Endothelial cell of umbilical vein (primary cell): ENCODE data around the gene NR2C2. TPM values are rescaled to one million over a fixed set of nuclear protein-coding genes. Genes with fewer than 3 reads are reported as not detected.

Source experiments
- BruUV-seq: library from RNA; stranded (reverse); fragments of 400-500 nt; replicated peaks from 2 replicates; lab custom pipeline; 2021; lab: Mats Ljungman, UMichigan
- CTCF ChIA-PET: fragments of 300-600, 350-600 bp; sonication (Branson Sonifier 250); formaldehyde crosslinking; loops from one replicate; lab custom pipeline; 2021; ENCODE audit warnings: antibody characterized with exemption, inconsistent platforms; lab: Charles Lee
- POLR2A ChIA-PET: fragments of 300-600, 350-600 bp; sonication (Branson Sonifier 250); formaldehyde crosslinking; loops from one replicate; lab custom pipeline; 2021; ENCODE audit warnings: antibody characterized with exemption, inconsistent platforms; lab: Charles Lee
- DNase-seq: peaks from one replicate; pipeline ENCODE4 v3.0.0-alpha.2; 2011; ENCODE audit warnings: low read depth, low spot score
- FAIRE-seq: peaks from 2 replicates; lab custom pipeline; 2011; peaks lifted over from hg19 to GRCh38; lab: Jason Lieb, UNC
- H2AFZ ChIP-seq: 2 replicates; pipeline ENCODE4 v1.6.0; 2012; ENCODE audit warnings: low read depth, low read length, control low read depth, inconsistent platforms
- H3K27ac ChIP-seq: 2 replicates; pipeline ENCODE4 v1.5.1; 2011; ENCODE audit warnings: low read depth, mild to moderate bottlenecking, control low read depth, low read length, moderate library complexity; ENCODE audit not compliant: insufficient read depth
- H3K27me3 ChIP-seq, 2 experiments: 2 replicates each; pipeline versions ENCODE4 v1.6.0 to v1.6.1; 2011; ENCODE audit warnings: low read length in 2 of 2, mixed read lengths in 1 of 2; ENCODE audit not compliant: control insufficient read depth in 2 of 2, insufficient read depth in 2 of 2
- H3K36me3 ChIP-seq, 2 experiments: 2 replicates in 1 of 2; 3 replicates in 1 of 2; pipeline ENCODE4 v1.5.1; 2011; ENCODE audit warnings: low read length in 2 of 2, mild to moderate bottlenecking in 1 of 2, moderate library complexity in 1 of 2; ENCODE audit not compliant: control insufficient read depth in 2 of 2, insufficient read depth in 2 of 2; ENCODE audit errors: extremely low read depth in 1 of 2
- H3K4me1 ChIP-seq: 3 replicates; pipeline ENCODE4 v1.5.1; 2011; ENCODE audit warnings: mild to moderate bottlenecking, low read length; ENCODE audit not compliant: control insufficient read depth, insufficient read depth; ENCODE audit errors: extremely low read depth
- H3K4me2 ChIP-seq: 2 replicates; pipeline ENCODE4 v1.6.1; 2011; ENCODE audit warnings: low read length, control low read depth, mixed read lengths; ENCODE audit not compliant: insufficient read depth
- H3K4me3 ChIP-seq, 3 experiments: fragments of 200-600 bp in 1 of 3; sonication (generic), shearing (Covaris generic) in 1 of 3; replicated peaks in 1 of 3; 2 replicates each; pipeline ENCODE4 v1.5.1; 2011 to 2016; ENCODE audit warnings: control low read depth in 3 of 3, low read length in 3 of 3, mild to moderate bottlenecking in 2 of 3, inconsistent platforms in 1 of 3, low read depth in 1 of 3, moderate library complexity in 1 of 3; ENCODE audit not compliant: insufficient read depth in 1 of 3
- H3K79me2 ChIP-seq: 2 replicates; pipeline ENCODE4 v1.6.0; 2012; ENCODE audit warnings: low read length, inconsistent platforms; ENCODE audit not compliant: control insufficient read depth, insufficient read depth
- H3K9ac ChIP-seq: replicated peaks from 2 replicates; pipeline ENCODE3; 2011; ENCODE audit warnings: low read length, control low read depth; ENCODE audit not compliant: insufficient read depth; ENCODE audit errors: extremely low read depth
- H3K9me1 ChIP-seq: replicated peaks from 3 replicates; pipeline ENCODE4 v1.6.0; 2011; ENCODE audit warnings: mild to moderate bottlenecking, low read length; ENCODE audit not compliant: control insufficient read depth, insufficient read depth; ENCODE audit errors: extremely low read depth
- H3K9me3 ChIP-seq: replicated peaks from 2 replicates; pipeline ENCODE4 v1.5.1; 2012; ENCODE audit warnings: low read length, inconsistent platforms; ENCODE audit not compliant: control insufficient read depth, insufficient read depth
- H4K20me1 ChIP-seq: replicated peaks from 2 replicates; pipeline ENCODE3; 2011; ENCODE audit warnings: mild to moderate bottlenecking, low read length; ENCODE audit not compliant: control insufficient read depth, insufficient read depth; ENCODE audit errors: extremely low read depth
- EZH2 ChIP-seq: IDR thresholded peaks from 2 replicates; pipeline ENCODE4 v1.6.1; 2012; ENCODE audit warnings: borderline replicate concordance, low read depth, mild to moderate bottlenecking, moderate library complexity, low read length, inconsistent platforms; ENCODE audit not compliant: severe bottlenecking
- JUN ChIP-seq: IDR thresholded peaks from 2 replicates; pipeline ENCODE4 v1.6.1; 2011; ENCODE audit warnings: borderline replicate concordance, low read depth; ENCODE audit not compliant: insufficient read length, insufficient read depth
- MYC ChIP-seq: IDR thresholded peaks from one replicate; pipeline ENCODE4 v1.6.1; 2011; ENCODE audit warnings: mild to moderate bottlenecking, low read depth, low read length
- POLR2AphosphoS5 ChIP-seq: IDR thresholded peaks from 2 replicates; pipeline ENCODE4 v1.6.1; 2012; ENCODE audit warnings: low read depth, mild to moderate bottlenecking, control low read depth, low read length, moderate library complexity; ENCODE audit not compliant: insufficient read depth
- dilution Hi-C: fragments of 300-500 bp; cut with MboI; formaldehyde crosslinking; loops from one replicate; pipeline ENCODE4 v1.15.0; 2019; ENCODE audit warnings: low sequenced_read_pairs; ENCODE audit not compliant: extremely low pct_ligation_motif_present
- intact Hi-C: fragments of 100-400 bp; cut with micrococcal nuclease; formaldehyde crosslinking; loops from one replicate; pipeline ENCODE4 v1.10.0; 2022
- polyA plus RNA-seq, 4 experiments: library from polyadenylated mRNA; depleted of rRNA in 3 of 4; stranded (reverse) in 3 of 4; unstranded in 1 of 4; fragments of >200 nt; gene quantifications; 2 replicates each; pipeline versions ENCODE4 v1.2.1 to v1.2.3, GENCODE V29; 2011 to 2012; ENCODE audit warnings: missing spikeins in 1 of 4
- total RNA-seq: library from RNA; stranded (reverse); gene quantifications from 2 replicates; pipeline ENCODE4 v1.2.3, GENCODE V29; 2021
- TF ChIP-seq, protein P1 (sequence below), 2 donors: IDR thresholded peaks; 1 replicate in 1 of 2; 2 replicates in 1 of 2; pipeline ENCODE4 v1.5.1; 2011; ENCODE audit warnings: low read length in 2 of 2, mild to moderate bottlenecking in 2 of 2, moderate library complexity in 2 of 2, control low read depth in 1 of 2, inconsistent platforms in 1 of 2, low read depth in 1 of 2; ENCODE audit not compliant: insufficient read depth in 1 of 2; ENCODE audit errors: extremely low read depth in 1 of 2
- TF ChIP-seq, protein P2 (sequence below): IDR thresholded peaks from 2 replicates; pipeline ENCODE4 v1.6.1; 2011; ENCODE audit not compliant: insufficient read depth, insufficient read length

The NR2C2 gene
- total and polyA plus RNA-seq, 2 donors (not counting 3 experiments of a cell fraction or from before 2014, with no cell fraction given), result 20.3 to 59.8 TPM

DNA sequence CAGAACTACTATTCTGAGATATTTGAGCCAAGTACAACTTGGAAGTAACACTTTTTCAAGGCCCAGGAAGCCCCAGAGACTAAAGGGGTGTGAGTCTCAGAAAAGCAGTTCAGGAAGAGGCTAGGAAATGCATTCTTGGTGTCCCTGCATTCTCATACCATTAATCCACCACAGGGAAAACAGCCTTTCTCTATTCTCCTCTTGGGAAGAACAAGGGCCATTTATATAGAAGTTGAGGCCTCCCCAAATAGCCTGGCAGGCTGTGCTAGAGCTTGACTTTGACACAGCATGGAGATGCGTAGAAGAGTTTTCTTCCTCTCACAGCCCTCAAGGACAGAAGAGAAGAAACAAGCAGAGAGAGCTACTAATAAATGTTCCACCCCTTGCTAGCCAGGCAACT is 5.5 kb upstream of the NR2C2 start:
- dilution Hi-C loops (no loop called here), intact Hi-C loops (loop anchor here (10.0 kb wide), 1 partner anchor 797 kb away; no protein-coding TSS in a partner anchor)
- FAIRE-seq (peak; percentile 48), DNase-seq (no peak)
- ChIA-PET CTCF (interaction anchor here (1.4 kb wide), 1 partner anchor 16 kb away, joined by 3 read pairs; no protein-coding TSS in a partner anchor), POLR2A (no interaction called here)
- H3K9me1 ChIP-seq, result no peaks in the 10 kb centered on the region
- H3K27me3 ChIP-seq, result no peaks in the 10 kb centered on the region
- H3K27ac ChIP-seq, result no peak overlapping the region
- H3K36me3 ChIP-seq, result peaks cover 4 to 8% of the 10 kb centered on the region in 2 experiments
- H4K20me1 ChIP-seq, result peaks cover 4% of the 10 kb centered on the region
- peaks cover 10% of the 10 kb centered on the region for H3K4me1 ChIP-seq
- no peak overlapping the region for H3K4me3 ChIP-seq
- no peak overlapping the region for H3K4me2 ChIP-seq
- H3K79me2 ChIP-seq, result peaks cover 31% of the 10 kb centered on the region
- H3K9me3 ChIP-seq, result no peaks in the 10 kb centered on the region
- H2AFZ ChIP-seq, result no peak overlapping the region
- H3K9ac ChIP-seq, result no peak overlapping the region
- TF ChIP-seq POLR2AphosphoS5 (peak; percentile 3), MYC (no peak), EZH2 (no peak)
- BruUV-seq, result no TSS peak

- no peaks in the 10 kb centered on the region for H3K9me1 ChIP-seq
- TF ChIP-seq MYC (no peak), EZH2 (no peak), JUN (no peak)
- TF ChIP-seq, protein P1, sequence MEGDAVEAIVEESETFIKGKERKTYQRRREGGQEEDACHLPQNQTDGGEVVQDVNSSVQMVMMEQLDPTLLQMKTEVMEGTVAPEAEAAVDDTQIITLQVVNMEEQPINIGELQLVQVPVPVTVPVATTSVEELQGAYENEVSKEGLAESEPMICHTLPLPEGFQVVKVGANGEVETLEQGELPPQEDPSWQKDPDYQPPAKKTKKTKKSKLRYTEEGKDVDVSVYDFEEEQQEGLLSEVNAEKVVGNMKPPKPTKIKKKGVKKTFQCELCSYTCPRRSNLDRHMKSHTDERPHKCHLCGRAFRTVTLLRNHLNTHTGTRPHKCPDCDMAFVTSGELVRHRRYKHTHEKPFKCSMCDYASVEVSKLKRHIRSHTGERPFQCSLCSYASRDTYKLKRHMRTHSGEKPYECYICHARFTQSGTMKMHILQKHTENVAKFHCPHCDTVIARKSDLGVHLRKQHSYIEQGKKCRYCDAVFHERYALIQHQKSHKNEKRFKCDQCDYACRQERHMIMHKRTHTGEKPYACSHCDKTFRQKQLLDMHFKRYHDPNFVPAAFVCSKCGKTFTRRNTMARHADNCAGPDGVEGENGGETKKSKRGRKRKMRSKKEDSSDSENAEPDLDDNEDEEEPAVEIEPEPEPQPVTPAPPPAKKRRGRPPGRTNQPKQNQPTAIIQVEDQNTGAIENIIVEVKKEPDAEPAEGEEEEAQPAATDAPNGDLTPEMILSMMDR (IDR thresholded peaks at IDR 0.05; ENCODE audit: extremely low read depth in 1 of 2, insufficient read depth in 1 of 2, low read depth in 1 of 2, low read length in 2 of 2), result no peak
- TF ChIP-seq, protein P2, sequence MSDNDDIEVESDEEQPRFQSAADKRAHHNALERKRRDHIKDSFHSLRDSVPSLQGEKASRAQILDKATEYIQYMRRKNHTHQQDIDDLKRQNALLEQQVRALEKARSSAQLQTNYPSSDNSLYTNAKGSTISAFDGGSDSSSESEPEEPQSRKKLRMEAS, result no peak
- H3K27ac ChIP-seq, result no peak overlapping the region
- no peak overlapping the region for H2AFZ ChIP-seq
- no peak overlapping the region for H3K4me2 ChIP-seq
- peaks cover 4 to 5% of the 10 kb centered on the region in 2 experiments for H3K36me3 ChIP-seq
- peaks cover 34% of the 10 kb centered on the region for H3K79me2 ChIP-seq
- no peaks in the 10 kb centered on the region for H3K9me3 ChIP-seq
- intact Hi-C loops (loop anchor here (10.0 kb wide), 1 partner anchor 798 kb away; no protein-coding TSS in a partner anchor), dilution Hi-C loops (no loop called here)
- H3K9ac ChIP-seq, result no peak overlapping the region
- ChIA-PET POLR2A (no interaction called here), CTCF (interaction anchor here (1.0 to 1.4 kb wide), 2 partner anchors 17 to 269 kb away, joined by 3 read pairs; no protein-coding TSS in a partner anchor)
- H3K4me1 ChIP-seq, result peaks cover 10% of the 10 kb centered on the region
- DNase-seq (no peak), FAIRE-seq (no peak)
- BruUV-seq, result no TSS peak
- no peaks in the 10 kb centered on the region for H3K27me3 ChIP-seq
- peaks cover 4% of the 10 kb centered on the region for H4K20me1 ChIP-seq
- H3K4me3 ChIP-seq, result no peak overlapping the region
These were observed 4.3 kb upstream of the NR2C2 start for GRCh38 chr3:14943042-14943441.
